ENCODE measurements around the gene DGKD. TPM values are rescaled to one million over a fixed set of nuclear protein-coding genes. Genes with fewer than 3 reads are reported as not detected.
A peak's percentile ranks its signal among the peaks of the same experiment; 100 is the strongest.

Gene DGKD
- total and polyA plus RNA-seq, 9 of the 15 experiments (the other 6 are each of a cell fraction or from before 2014, with no cell fraction given), result 0.52 to 29.5 (median 10.6) TPM

- TF ChIP-seq PRDM10 (IDR thresholded peaks at IDR 0.05; ENCODE audit: partially characterized antibody) (peak; percentile 26), ZNF445 (CRISPR knock-in tag; IDR thresholded peaks at IDR 0.05; ENCODE audit: low read depth) (no peak), ZNF76 (CRISPR knock-in tag; IDR thresholded peaks at IDR 0.05; ENCODE audit: borderline replicate concordance) (no peak), NCOA1 (IDR thresholded peaks at IDR 0.05; ENCODE audit: low read depth) (0 out of 2 replicates have a peak, but pooled peaks have one; percentile 41), MAX (CRISPR knock-in tag; IDR thresholded peaks at IDR 0.05) (no peak), FOS (IDR thresholded peaks at IDR 0.05; ENCODE audit: extremely low read depth, insufficient read length) (peak; percentile 38), BRD9 (IDR thresholded peaks at IDR 0.05; ENCODE audit: low read depth, partially characterized antibody) (peak; percentile 54), RCOR1 (IDR thresholded peaks at IDR 0.05; ENCODE audit: borderline replicate concordance in 1 of 2, low read depth in 2 of 2, low read length in 2 of 2) (peak in 1 of 2 experiments; percentile 89; a peak in 2 of 4 replicates), ATF1 (CRISPR knock-in tag; IDR thresholded peaks at IDR 0.05) (no peak), ATF1 (tag; IDR thresholded peaks at IDR 0.05) (peak; percentile 72), ZNF778 (CRISPR knock-in tag; IDR thresholded peaks at IDR 0.05) (no peak), STAT5A (IDR thresholded peaks at IDR 0.05; ENCODE audit: borderline replicate concordance, low read length) (peak; percentile 43; the same call in 1 of the 2 replicates), GATAD2B (IDR thresholded peaks at IDR 0.05; ENCODE audit: borderline replicate concordance) (peak; percentile 58; the same call in 1 of the 2 replicates), GTF2B (IDR thresholded peaks at IDR 0.05; ENCODE audit: extremely low read depth, insufficient read length) (no peak), NRF1 (conservative IDR thresholded peaks at IDR 0.05 in 1 of 2, IDR thresholded peaks at IDR 0.05 in 1 of 2) (peak in 1 of 2 experiments; percentile 22; a peak in 1 of 4 replicates), PBX2 (CRISPR knock-in tag; IDR thresholded peaks at IDR 0.05; ENCODE audit: low read depth) (no peak), PBX2 (tag; conservative IDR thresholded peaks at IDR 0.05; ENCODE audit: low read depth) (no peak; the same call in 1 of the 2 replicates), CBX3 (IDR thresholded peaks at IDR 0.05; ENCODE audit: borderline replicate concordance in 1 of 2, low read length in 2 of 2) (peak in 1 of 2 experiments; percentile 87; a peak in 2 of 3 replicates), THRAP3 (IDR thresholded peaks at IDR 0.05; ENCODE audit: borderline replicate concordance) (no peak), CHD1 (IDR thresholded peaks at IDR 0.05; ENCODE audit: low read length) (no peak), HDAC2 (IDR thresholded peaks at IDR 0.05) (peak; percentile 70), ZKSCAN1 (IDR thresholded peaks at IDR 0.05; ENCODE audit: low read depth, low read length) (no peak)
Measured at GRCh38 chr2:233426619-233427342, 72.5 kb downstream of the DGKD start (continued).
